ENCODE results near the gene GGA2. TPM values are rescaled to one million over a fixed set of nuclear protein-coding genes. Genes with fewer than 3 reads are reported as not detected.

The GGA2 gene
- total RNA-seq, 1 experiment from 2014 or later = 90.4 TPM

DNA sequence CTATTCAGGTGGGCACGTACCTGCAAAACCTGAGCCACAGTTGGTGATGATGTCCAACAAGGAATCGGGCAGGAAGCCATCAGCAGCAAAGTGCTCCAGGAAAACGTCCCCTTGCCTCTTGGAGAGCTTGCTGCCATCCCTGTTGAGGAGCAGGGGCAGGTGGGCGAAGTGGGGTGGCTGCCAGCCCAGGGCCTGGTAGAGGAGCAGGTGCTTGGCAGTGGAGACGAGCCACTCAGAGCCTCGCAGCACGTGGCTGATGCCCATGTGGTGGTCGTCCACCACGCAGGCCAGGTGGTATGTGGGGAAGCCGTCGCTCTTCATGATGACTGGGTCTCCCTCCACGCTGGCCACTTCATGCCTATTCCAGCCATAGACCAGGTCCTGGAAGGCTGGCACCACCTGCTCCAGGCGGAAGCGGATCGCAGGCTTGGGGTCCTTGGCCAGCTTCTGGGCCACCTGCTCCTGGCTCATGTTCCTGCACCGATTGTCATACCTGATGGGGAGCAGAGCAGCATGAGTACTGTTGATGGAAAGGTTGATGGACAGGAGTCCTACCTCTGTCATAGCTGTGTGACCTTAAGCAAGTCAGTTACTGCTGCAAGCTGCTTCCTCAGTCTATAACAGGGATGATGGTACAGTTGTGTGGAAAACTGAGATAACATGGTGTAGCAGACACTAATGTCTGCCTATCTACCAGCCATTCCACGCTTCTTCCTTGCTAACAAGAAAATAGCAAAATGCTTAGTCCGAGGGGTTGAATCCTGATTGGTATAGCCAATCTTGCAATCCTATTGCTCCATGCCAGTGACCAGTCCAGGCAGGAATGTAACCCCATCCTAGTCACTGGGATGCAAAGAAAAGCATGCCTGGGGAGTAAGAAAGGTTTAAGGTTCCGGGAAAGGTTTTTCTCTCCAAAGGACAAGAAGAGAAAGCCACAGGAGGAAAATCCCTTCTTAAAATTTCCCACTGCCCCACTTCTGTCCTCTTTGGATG, 24.9 kb upstream of the GGA2 start:
- no peak for DNase-seq
- TF ChIP-seq CTCF (IDR thresholded peaks at IDR 0.05; ENCODE audit: unreplicated experiment) = no peak
- H3K27ac Mint-ChIP-seq (ENCODE audit: unreplicated experiment) = no peak overlapping the region
- intact Hi-C loops (cut with micrococcal nuclease; ENCODE audit: unreplicated experiment) = no loop called here
- BruUV-seq (replicated peaks) = no TSS peak
- peaks cover 33% of the 10 kb centered on the region for H3K36me3 Mint-ChIP-seq (ENCODE audit: insufficient read depth, unreplicated experiment)
- no peaks in the 10 kb centered on the region for H3K4me1 Mint-ChIP-seq (ENCODE audit: low read depth, unreplicated experiment)
- CTCF ChIA-PET = interaction anchor here (0.6 kb wide), 1 partner anchor 92 kb away, joined by 3 read pairs; no protein-coding TSS in a partner anchor
- H3K9me3 Mint-ChIP-seq (ENCODE audit: low read depth, unreplicated experiment) = no peaks in the 10 kb centered on the region
- H3K4me3 Mint-ChIP-seq (ENCODE audit: low read depth, unreplicated experiment) = no peak overlapping the region
- no peaks in the 10 kb centered on the region for H3K27me3 Mint-ChIP-seq (ENCODE audit: unreplicated experiment)

GRCh38 chr16:23532448-23532847, 22.2 kb upstream of the GGA2 start:
- Mint-ChIP-seq H3K27me3 (ENCODE audit: unreplicated experiment) (no peaks in the 10 kb centered on the region), H3K4me3 (ENCODE audit: low read depth, unreplicated experiment) (no peak overlapping the region), H3K4me1 (ENCODE audit: low read depth, unreplicated experiment) (no peaks in the 10 kb centered on the region), H3K9me3 (ENCODE audit: low read depth, unreplicated experiment) (no peaks in the 10 kb centered on the region), H3K27ac (ENCODE audit: unreplicated experiment) (no peak overlapping the region), H3K36me3 (ENCODE audit: insufficient read depth, unreplicated experiment) (peaks cover 23% of the 10 kb centered on the region)
- TF ChIP-seq CTCF (IDR thresholded peaks at IDR 0.05; ENCODE audit: unreplicated experiment) = no peak
- CTCF ChIA-PET = interaction anchor here (0.6 kb wide), 1 partner anchor 11 kb away, joined by 3 read pairs; no protein-coding TSS in a partner anchor
- BruUV-seq (replicated peaks) = no TSS peak
- DNase-seq = no peak
- intact Hi-C loops (cut with micrococcal nuclease; ENCODE audit: unreplicated experiment) = no loop called here

GRCh38 chr16:23530062-23530461, 19.8 kb upstream of the GGA2 start:
- CTCF ChIA-PET = interaction anchor here (1.2 kb wide), 1 partner anchor 9 kb away, joined by 3 read pairs; no protein-coding TSS in a partner anchor
- no peak overlapping the region for H3K4me3 Mint-ChIP-seq (ENCODE audit: low read depth, unreplicated experiment)
- intact Hi-C loops (cut with micrococcal nuclease; ENCODE audit: unreplicated experiment) = no loop called here
- H3K9me3 Mint-ChIP-seq (ENCODE audit: low read depth, unreplicated experiment) = no peaks in the 10 kb centered on the region
- no peaks in the 10 kb centered on the region for H3K27me3 Mint-ChIP-seq (ENCODE audit: unreplicated experiment)
- no TSS peak for BruUV-seq (replicated peaks)
- no peaks in the 10 kb centered on the region for H3K4me1 Mint-ChIP-seq (ENCODE audit: low read depth, unreplicated experiment)
- DNase-seq = no peak
- no peak overlapping the region for H3K27ac Mint-ChIP-seq (ENCODE audit: unreplicated experiment)
- H3K36me3 Mint-ChIP-seq (ENCODE audit: insufficient read depth, unreplicated experiment) = peaks cover 42% of the 10 kb centered on the region
- no peak for TF ChIP-seq CTCF (IDR thresholded peaks at IDR 0.05; ENCODE audit: unreplicated experiment)

- CTCF ChIA-PET = interaction anchor here (1.2 kb wide), 1 partner anchor 10 kb away, joined by 3 read pairs; no protein-coding TSS in a partner anchor
- intact Hi-C loops (cut with micrococcal nuclease; ENCODE audit: unreplicated experiment) = no loop called here
- H3K4me3 Mint-ChIP-seq (ENCODE audit: low read depth, unreplicated experiment) = no peak overlapping the region
- no peaks in the 10 kb centered on the region for H3K27me3 Mint-ChIP-seq (ENCODE audit: unreplicated experiment)
- peaks cover 52% of the 10 kb centered on the region for H3K36me3 Mint-ChIP-seq (ENCODE audit: insufficient read depth, unreplicated experiment)
- DNase-seq = no peak
- no peak for TF ChIP-seq CTCF (IDR thresholded peaks at IDR 0.05; ENCODE audit: unreplicated experiment)
- no peak overlapping the region for H3K27ac Mint-ChIP-seq (ENCODE audit: unreplicated experiment)
- no peaks in the 10 kb centered on the region for H3K4me1 Mint-ChIP-seq (ENCODE audit: low read depth, unreplicated experiment)
- H3K9me3 Mint-ChIP-seq (ENCODE audit: low read depth, unreplicated experiment) = no peaks in the 10 kb centered on the region
- BruUV-seq (replicated peaks) = no TSS peak
Observed at GRCh38 chr16:23528644-23529310, 18.5 kb upstream of the GGA2 start.
